ENCODE measurements around the gene ARHGAP32. TPM values are rescaled to one million over a fixed set of nuclear protein-coding genes. Genes with fewer than 3 reads are reported as not detected.

ARHGAP32 gene
- total and polyA plus RNA-seq, 10 donors: 0.53 to 17.0 (median 10.2) TPM

- Histone ChIP-seq H3K36me3 (no peaks in the 10 kb centered on the region), H3K27ac (no peak overlapping the region), H3K4me3 (no peak overlapping the region), H3K9me3 (peaks cover 0 to 21% (median 9%) of the 10 kb centered on the region in 8 donors), H3K4me1 (no peaks in the 10 kb centered on the region), H3K27me3 (replicated peaks in 1 of 7) (no peaks in the 10 kb centered on the region)
- TF ChIP-seq POLR2AphosphoS5 (IDR thresholded peaks at IDR 0.05) (no peak), CTCF (IDR thresholded peaks at IDR 0.05 in 8 of 11, conservative IDR thresholded peaks at IDR 0.05 in 3 of 11) (no peak), POLR2A (IDR thresholded peaks at IDR 0.05) (no peak)
- DNase-seq: no peak
- intact Hi-C loops (cut with DNase I; ENCODE audit: low total_unique reads): no loop called here
Measured at GRCh38 chr11:129145276-129145675, 46.8 kb downstream of the ARHGAP32 start.

GRCh38 chr11:129144256-129144655, 47.9 kb downstream of the ARHGAP32 start:
- no peak overlapping the region for H3K27ac ChIP-seq
- 80 to 93% (median 93%) methylated on average over 2 of the region's 2 CpGs for WGBS, 5 donors
- H3K9me3 ChIP-seq: peaks cover 0 to 11% (median 2%) of the 10 kb centered on the region in 8 donors
- no peak for TF ChIP-seq POLR2AphosphoS5 (IDR thresholded peaks at IDR 0.05)
- TF ChIP-seq CTCF (IDR thresholded peaks at IDR 0.05 in 8 of 11, conservative IDR thresholded peaks at IDR 0.05 in 3 of 11): no peak
- no peak for TF ChIP-seq POLR2A (IDR thresholded peaks at IDR 0.05)
- no peak overlapping the region for H3K4me3 ChIP-seq
- DNase-seq: no peak
- no peaks in the 10 kb centered on the region for H3K27me3 ChIP-seq (replicated peaks in 1 of 7)
- H3K4me1 ChIP-seq: no peaks in the 10 kb centered on the region
- intact Hi-C loops (cut with DNase I; ENCODE audit: low total_unique reads): no loop called here
- H3K36me3 ChIP-seq: no peaks in the 10 kb centered on the region

- no peak for DNase-seq
- intact Hi-C loops (cut with DNase I; ENCODE audit: low total_unique reads): no loop called here
- H3K4me1 ChIP-seq: no peaks in the 10 kb centered on the region
Measured at GRCh38 chr11:129143335-129143734, 48.8 kb downstream of the ARHGAP32 start.

More at GRCh38 chr11:129143335-129143734, 48.8 kb downstream of the ARHGAP32 start:
- H3K9me3 ChIP-seq: peaks cover 0 to 6% (median under 1%) of the 10 kb centered on the region in 8 donors
- TF ChIP-seq CTCF (IDR thresholded peaks at IDR 0.05 in 8 of 11, conservative IDR thresholded peaks at IDR 0.05 in 3 of 11) (no peak), POLR2A (IDR thresholded peaks at IDR 0.05) (no peak)
- no peak overlapping the region for H3K27ac ChIP-seq
- H3K4me3 ChIP-seq: no peak overlapping the region
- WGBS, 5 donors: 88 to 94% (median 89%) methylated on average over 8 of the region's 8 CpGs
- H3K36me3 ChIP-seq: no peaks in the 10 kb centered on the region
- no peaks in the 10 kb centered on the region for H3K27me3 ChIP-seq (replicated peaks in 1 of 7)

All from spleen (tissue), 11 donors.